Activated naive CD8-positive, alpha-beta T cell treated with anti-CD3 and anti-CD28 coated beads, Interleukin-2, amount 50 U/mL, for 24 hours (primary cell): ENCODE results near the gene PFN2.

Source experiments
- ATAC-seq: fragments of 150-1000 bp; cut with Tn5 transposase; one replicate; pipeline ENCODE4 v1.10.0; 2021
- DNase-seq: peaks from one replicate; pipeline ENCODE4 v3.0.0; 2021
- H3K27ac Mint-ChIP-seq: one replicate; pipeline ENCODE4 v1.8.0; 2021; ENCODE audit warnings: mild to moderate bottlenecking, mixed read lengths
- H3K27me3 Mint-ChIP-seq: one replicate; pipeline ENCODE4 v1.8.0; 2021; ENCODE audit warnings: mixed read lengths
- H3K36me3 Mint-ChIP-seq: one replicate; pipeline ENCODE4 v1.8.0; 2021; ENCODE audit warnings: low read depth, mixed read lengths
- H3K4me1 Mint-ChIP-seq: one replicate; pipeline ENCODE4 v1.8.0; 2021; ENCODE audit warnings: mixed read lengths
- H3K4me3 Mint-ChIP-seq: one replicate; pipeline ENCODE4 v1.8.0; 2021; ENCODE audit warnings: mild to moderate bottlenecking, moderate library complexity, mixed read lengths
- H3K9me3 Mint-ChIP-seq: one replicate; pipeline ENCODE4 v1.8.0; 2021; ENCODE audit warnings: mixed read lengths

Gene PFN2

DNA sequence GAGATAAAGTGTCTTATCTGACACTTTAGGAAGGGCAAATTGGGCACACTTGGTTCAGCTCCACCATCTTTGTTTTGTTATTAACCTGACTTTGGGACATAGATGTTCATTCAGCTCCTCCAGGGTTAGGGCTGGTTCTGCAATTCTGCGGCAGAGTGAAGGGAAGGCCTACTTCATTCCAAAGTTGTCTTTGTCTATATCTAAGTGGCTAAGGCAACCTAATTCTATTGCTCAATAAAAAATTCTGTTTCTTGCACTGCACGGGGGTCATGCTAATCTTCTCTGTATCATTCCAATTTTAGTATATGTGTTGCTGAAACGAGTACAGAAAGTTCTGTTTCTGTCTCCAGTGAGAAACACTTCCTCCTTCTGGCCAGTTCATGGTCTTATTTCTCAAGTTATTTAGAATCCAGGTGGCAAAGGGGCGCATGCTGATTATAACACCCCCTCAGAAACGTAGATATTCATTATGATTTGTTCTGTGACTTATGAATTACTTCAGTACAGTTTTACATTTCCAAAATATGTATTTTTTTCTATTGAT lies 53.5 kb downstream of the PFN2 start:
- no peak overlapping the region for H3K4me3 Mint-ChIP-seq
- DNase-seq = no peak
- no peaks in the 10 kb centered on the region for H3K9me3 Mint-ChIP-seq
- peaks cover 45% of the 10 kb centered on the region for H3K36me3 Mint-ChIP-seq
- no peak overlapping the region for H3K27ac Mint-ChIP-seq
- ATAC-seq = no peak
- H3K4me1 Mint-ChIP-seq = no peaks in the 10 kb centered on the region
- H3K27me3 Mint-ChIP-seq = no peaks in the 10 kb centered on the region
